Neuronal stem cell (in vitro differentiated cells): ENCODE measurements around the gene TARDBP.
"Not testable (repeated sequence)": the region's sequence is repeated elsewhere in the genome, so short reads cannot be mapped to it uniquely, and the experiment has no call there.

Experiments
- DNase-seq: peaks from one replicate; pipeline ENCODE4 v3.0.0-alpha.2; 2013; ENCODE audit warnings: low spot score
- H2AFZ ChIP-seq: one replicate; pipeline ENCODE4 v1.6.1; 2013; ENCODE audit warnings: mild to moderate bottlenecking, low read length, inconsistent platforms
- H2AK5ac ChIP-seq: 2 replicates; pipeline ENCODE4 v1.6.1; 2013; ENCODE audit warnings: low read depth, mild to moderate bottlenecking, inconsistent platforms, low read length, moderate library complexity, mixed read lengths
- H2BK120ac ChIP-seq: 2 replicates; pipeline ENCODE4 v1.6.1; 2013; ENCODE audit warnings: low read depth, mild to moderate bottlenecking, inconsistent platforms, low read length, moderate library complexity, mixed read lengths
- H2BK12ac ChIP-seq: one replicate; pipeline ENCODE4 v1.6.1; 2013; ENCODE audit warnings: low read length, inconsistent platforms
- H2BK15ac ChIP-seq: 2 replicates; pipeline ENCODE4 v1.6.1; 2013; ENCODE audit warnings: mild to moderate bottlenecking, low read length, inconsistent platforms, mixed read lengths
- H2BK5ac ChIP-seq: one replicate; pipeline ENCODE4 v1.6.1; 2013; ENCODE audit warnings: inconsistent platforms, mild to moderate bottlenecking, low read length, moderate library complexity
- H3K14ac ChIP-seq: one replicate; pipeline ENCODE4 v1.6.1; 2013; ENCODE audit warnings: low read length, inconsistent platforms
- H3K18ac ChIP-seq: 2 replicates; pipeline ENCODE4 v1.6.1; 2013; ENCODE audit warnings: low read length, inconsistent platforms
- H3K23ac ChIP-seq: 2 replicates; pipeline ENCODE4 v1.6.1; 2013; ENCODE audit warnings: low read depth, mild to moderate bottlenecking, mixed read lengths, low read length, inconsistent platforms; ENCODE audit not compliant: poor library complexity
- H3K27ac ChIP-seq: replicated peaks from 3 replicates; pipeline ENCODE4 v1.5.1; 2013; ENCODE audit warnings: low read length, inconsistent platforms
- H3K27me3 ChIP-seq, 3 experiments: 2 replicates each; pipeline ENCODE4 v1.6.1; 2013; ENCODE audit warnings: low read length in 3 of 3, mild to moderate bottlenecking in 2 of 3, inconsistent platforms in 1 of 3, low read depth in 1 of 3, mixed read lengths in 1 of 3, moderate library complexity in 1 of 3; ENCODE audit not compliant: control insufficient read depth in 3 of 3, insufficient read depth in 3 of 3
- H3K36me3 ChIP-seq, 2 donors: replicated peaks in 1 of 2; 2 replicates each; pipeline ENCODE4 v1.6.1; 2013; ENCODE audit warnings: low read length in 2 of 2; ENCODE audit not compliant: control insufficient read depth in 2 of 2, insufficient read depth in 2 of 2
- H3K4ac ChIP-seq: 2 replicates; pipeline ENCODE4 v1.6.1; 2013; ENCODE audit warnings: inconsistent platforms, mild to moderate bottlenecking, low read length, moderate library complexity
- H3K4me1 ChIP-seq, 2 donors: 1 replicate in 1 of 2; 2 replicates in 1 of 2; pipeline ENCODE4 v1.6.1; 2013; ENCODE audit warnings: low read length in 2 of 2, low read depth in 1 of 2; ENCODE audit not compliant: control insufficient read depth in 2 of 2, insufficient read depth in 1 of 2
- H3K4me2 ChIP-seq: one replicate; pipeline ENCODE4 v1.6.1; 2013; ENCODE audit warnings: mild to moderate bottlenecking, low read length, inconsistent platforms; ENCODE audit not compliant: insufficient read depth, poor library complexity, severe bottlenecking
- H3K4me3 ChIP-seq, 2 donors: 2 replicates each; pipeline ENCODE4 v1.5.1; 2013; ENCODE audit warnings: low read length in 2 of 2, mild to moderate bottlenecking in 2 of 2, inconsistent platforms in 1 of 2, moderate library complexity in 1 of 2
- H3K79me1 ChIP-seq: one replicate; pipeline ENCODE4 v1.6.1; 2013; ENCODE audit warnings: low read depth, mild to moderate bottlenecking, inconsistent platforms, low read length, moderate library complexity
- H3K9ac ChIP-seq: one replicate; pipeline ENCODE4 v1.6.1; 2013; ENCODE audit warnings: mild to moderate bottlenecking, low read depth, low read length, inconsistent platforms; ENCODE audit not compliant: poor library complexity
- H3K9me3 ChIP-seq, 2 donors: replicated peaks in 1 of 2; 2 replicates each; pipeline versions ENCODE3 to v1.6.1; 2013; ENCODE audit warnings: low read length in 2 of 2, mild to moderate bottlenecking in 2 of 2, inconsistent platforms in 1 of 2, low read depth in 1 of 2, mixed read lengths in 1 of 2, moderate library complexity in 1 of 2; ENCODE audit not compliant: control insufficient read depth in 2 of 2, insufficient read depth in 1 of 2
- H4K8ac ChIP-seq: one replicate; pipeline ENCODE4 v1.6.1; 2013; ENCODE audit warnings: low read depth, mild to moderate bottlenecking, inconsistent platforms, low read length, moderate library complexity
- H4K91ac ChIP-seq: one replicate; pipeline ENCODE4 v1.6.1; 2013; ENCODE audit warnings: low read length, low read depth, mild to moderate bottlenecking, inconsistent platforms; ENCODE audit not compliant: poor library complexity
- WGBS, 2 donors: extraction: QIAGEN DNeasy Blood & Tissue Kit; methylation state at CpG; one replicate each; pipeline ENCODE4 v1.1.7; 2013; ENCODE audit warnings: missing lambda C conversion rate in 2 of 2, mixed read lengths in 1 of 2; ENCODE audit not compliant: insufficient read length in 2 of 2, insufficient replicate concordance in 1 of 2; ENCODE audit errors: extremely low coverage in 2 of 2; 5-methylcytosine and 5-hydroxymethylcytosine counted together

Gene TARDBP

GRCh38 chr1:11063937-11064537 lies 51.6 kb downstream of the TARDBP start:
- not testable (repeated sequence) for H3K4ac ChIP-seq, H3K4me2 ChIP-seq, H3K18ac ChIP-seq, H3K79me1 ChIP-seq, H4K91ac ChIP-seq, H2BK120ac ChIP-seq, H3K4me1 ChIP-seq, H3K27me3 ChIP-seq, H2AFZ ChIP-seq, H3K14ac ChIP-seq, H2AK5ac ChIP-seq, DNase-seq, H2BK5ac ChIP-seq, H2BK12ac ChIP-seq, H2BK15ac ChIP-seq, H3K23ac ChIP-seq, H3K9me3 ChIP-seq, H3K27ac ChIP-seq, H3K4me3 ChIP-seq, H4K8ac ChIP-seq
- peak overlapping the region; percentile 12 for H3K9ac ChIP-seq
- WGBS, 2 donors, result no CpG with 5 or more reads among the region's 18 CpGs
- peaks cover 25 to 61% of the 10 kb centered on the region in 2 donors for H3K36me3 ChIP-seq

- Histone ChIP-seq H2BK12ac (no peak overlapping the region), H3K4ac (no peak overlapping the region), H3K4me1 (peaks cover 3 to 4% of the 10 kb centered on the region in 2 donors), H3K23ac (no peak overlapping the region), H3K9me3 (peaks cover 0 to 5% of the 10 kb centered on the region in 2 donors), H3K27me3 (no peaks in the 10 kb centered on the region), H3K36me3 (peaks cover 32 to 70% of the 10 kb centered on the region in 2 donors), H3K27ac (no peak overlapping the region), H3K4me2 (no peak overlapping the region), H2BK15ac (no peak overlapping the region), H3K79me1 (no peaks in the 10 kb centered on the region), H2AFZ (no peak overlapping the region), H4K91ac (no peak overlapping the region), H2BK120ac (no peak overlapping the region), H2AK5ac (no peak overlapping the region), H3K4me3 (no peak overlapping the region), H3K14ac (no peak overlapping the region), H4K8ac (no peak overlapping the region), H2BK5ac (no peak overlapping the region), H3K9ac (no peak overlapping the region), H3K18ac (no peak overlapping the region)
- no CpG with 5 or more reads among the region's 3 CpGs for WGBS, 2 donors
- DNase-seq, result no peak
Measured at GRCh38 chr1:11064942-11065341, 52.5 kb downstream of the TARDBP start.

- Histone ChIP-seq H4K91ac (no peak overlapping the region), H3K4me3 (no peak overlapping the region), H3K23ac (no peak overlapping the region), H2BK120ac (no peak overlapping the region), H4K8ac (no peak overlapping the region), H3K9me3 (peaks cover 0 to 5% of the 10 kb centered on the region in 2 donors), H3K4ac (no peak overlapping the region), H3K4me2 (no peak overlapping the region), H2BK5ac (no peak overlapping the region), H2BK15ac (no peak overlapping the region), H3K9ac (no peak overlapping the region), H3K27me3 (no peaks in the 10 kb centered on the region), H2BK12ac (no peak overlapping the region), H3K18ac (no peak overlapping the region), H3K79me1 (no peaks in the 10 kb centered on the region), H3K36me3 (peaks cover 37 to 79% of the 10 kb centered on the region in 2 donors), H3K27ac (no peak overlapping the region), H3K4me1 (peaks cover 2 to 4% of the 10 kb centered on the region in 2 donors), H2AFZ (no peak overlapping the region), H3K14ac (no peak overlapping the region), H2AK5ac (no peak overlapping the region)
- no peak for DNase-seq
- WGBS, 2 donors, result no CpG with 5 or more reads among the region's 1 CpG
Measured at GRCh38 chr1:11065796-11066195, 53.3 kb downstream of the TARDBP start.

GRCh38 chr1:11067716-11068599 lies 55.5 kb downstream of the TARDBP start:
- DNase-seq, result no peak
- Histone ChIP-seq H2AFZ (no peak overlapping the region), H3K4me1 (no peaks in the 10 kb centered on the region), H3K4me2 (no peak overlapping the region), H2BK120ac (no peak overlapping the region), H3K27me3 (no peaks in the 10 kb centered on the region), H3K9ac (no peak overlapping the region), H2BK12ac (no peak overlapping the region), H3K4ac (no peak overlapping the region), H3K27ac (no peak overlapping the region), H3K4me3 (no peak overlapping the region), H3K23ac (no peak overlapping the region), H3K14ac (no peak overlapping the region), H2BK5ac (no peak overlapping the region), H4K91ac (no peak overlapping the region), H2AK5ac (no peak overlapping the region), H3K18ac (no peak overlapping the region), H4K8ac (no peak overlapping the region), H3K36me3 (peaks cover 55 to 93% of the 10 kb centered on the region in 2 donors), H2BK15ac (no peak overlapping the region), H3K79me1 (no peaks in the 10 kb centered on the region), H3K9me3 (peaks cover 0 to 5% of the 10 kb centered on the region in 2 donors)
- WGBS, 2 donors, result no CpG with 5 or more reads among the region's 18 CpGs
